NCI-H2196 treated with DMSO at 0.1 percent for 48 hours (cell line): ENCODE measurements around the gene CFAP74.
"Not testable (repeated sequence)": the region's sequence is repeated elsewhere in the genome, so short reads cannot be mapped to it uniquely, and the experiment has no call there.

Experiments
- DNase-seq: peaks from one replicate; lab custom pipeline; 2025; ENCODE audit not compliant: unreplicated experiment; lab: John Stamatoyannopoulos, UW

The CFAP74 gene

DNA sequence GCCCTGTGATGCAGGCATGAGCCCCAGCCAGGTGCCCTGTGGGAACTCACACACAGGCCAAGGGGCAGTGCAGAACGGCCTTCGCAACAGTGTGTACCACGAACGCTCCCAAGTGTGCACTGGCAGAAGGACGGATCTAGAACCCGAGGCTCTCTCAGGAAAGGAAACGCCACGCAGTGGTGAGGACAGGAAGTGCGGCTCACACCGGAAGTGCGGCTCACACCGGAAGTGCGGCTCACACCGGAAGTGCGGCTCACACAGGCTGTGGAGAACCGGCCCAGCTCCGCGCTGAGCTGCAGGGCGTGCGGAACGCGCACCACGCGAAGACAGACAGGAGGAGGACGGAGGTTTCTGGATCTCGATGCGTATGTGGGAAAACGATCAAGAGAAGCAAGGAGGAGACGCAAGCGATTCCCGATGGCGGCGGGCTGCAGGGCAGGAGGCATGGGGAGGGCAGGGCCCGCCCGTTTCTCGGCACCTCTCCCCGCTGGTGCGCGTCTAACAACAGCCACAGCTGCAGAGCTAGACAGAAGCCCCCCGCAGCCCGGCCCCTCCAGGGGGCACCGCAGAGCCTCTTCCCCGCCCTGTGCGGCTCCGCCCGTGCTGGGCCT is 48.6 kb downstream of the CFAP74 start:
- no peak for DNase-seq

GRCh38 chr1:1954015-1954414 is 49.6 kb downstream of the CFAP74 start:
- no peak for DNase-seq

DNA sequence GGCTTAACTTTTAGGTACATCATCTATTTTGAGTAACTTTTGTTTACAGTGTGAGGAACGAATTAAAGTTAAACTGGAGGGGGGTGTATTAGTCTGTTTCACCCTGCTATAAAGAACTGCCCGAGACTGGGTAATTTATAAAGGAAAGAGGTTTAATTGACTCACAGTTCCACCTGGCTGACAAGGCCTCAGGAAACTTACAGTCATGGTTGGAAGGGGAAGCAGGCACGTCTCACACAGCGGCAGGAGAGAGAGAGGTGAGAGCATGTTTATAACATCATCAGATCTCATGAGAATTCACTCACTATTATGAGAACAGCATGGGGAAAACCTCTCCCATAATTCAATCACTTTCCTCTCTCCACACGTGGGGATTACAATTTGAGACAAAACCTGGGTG is 52.6 kb downstream of the CFAP74 start:
- no peak for DNase-seq

- DNase-seq = no peak
These were observed 54.8 kb downstream of the CFAP74 start for GRCh38 chr1:1948783-1949182.

- peak; percentile 94 for DNase-seq
These were observed 56.1 kb downstream of the CFAP74 start for GRCh38 chr1:1947493-1947892.

DNA sequence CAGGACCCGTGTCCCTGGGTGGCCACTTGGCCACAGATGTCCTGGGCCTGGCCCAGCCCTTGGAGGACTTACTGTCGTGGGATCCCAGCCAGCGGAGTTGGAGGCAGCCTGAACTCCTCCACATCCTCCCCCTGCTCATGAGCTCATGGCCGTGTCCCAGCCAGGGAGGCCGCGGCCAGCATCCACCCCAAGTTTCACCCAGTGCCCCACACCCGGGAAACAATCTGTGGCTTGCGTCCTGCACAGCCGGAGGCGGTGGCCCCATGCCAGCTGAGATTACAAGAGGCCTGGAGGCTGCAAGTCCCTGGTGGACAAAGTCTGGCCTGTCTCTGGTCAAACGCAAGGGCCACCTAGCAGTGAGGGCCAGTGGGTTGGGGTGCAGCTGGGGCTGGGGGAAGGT is 57.0 kb downstream of the CFAP74 start:
- no peak for DNase-seq

GRCh38 chr1:1945782-1946393 is 57.7 kb downstream of the CFAP74 start:
- DNase-seq = no peak

DNA sequence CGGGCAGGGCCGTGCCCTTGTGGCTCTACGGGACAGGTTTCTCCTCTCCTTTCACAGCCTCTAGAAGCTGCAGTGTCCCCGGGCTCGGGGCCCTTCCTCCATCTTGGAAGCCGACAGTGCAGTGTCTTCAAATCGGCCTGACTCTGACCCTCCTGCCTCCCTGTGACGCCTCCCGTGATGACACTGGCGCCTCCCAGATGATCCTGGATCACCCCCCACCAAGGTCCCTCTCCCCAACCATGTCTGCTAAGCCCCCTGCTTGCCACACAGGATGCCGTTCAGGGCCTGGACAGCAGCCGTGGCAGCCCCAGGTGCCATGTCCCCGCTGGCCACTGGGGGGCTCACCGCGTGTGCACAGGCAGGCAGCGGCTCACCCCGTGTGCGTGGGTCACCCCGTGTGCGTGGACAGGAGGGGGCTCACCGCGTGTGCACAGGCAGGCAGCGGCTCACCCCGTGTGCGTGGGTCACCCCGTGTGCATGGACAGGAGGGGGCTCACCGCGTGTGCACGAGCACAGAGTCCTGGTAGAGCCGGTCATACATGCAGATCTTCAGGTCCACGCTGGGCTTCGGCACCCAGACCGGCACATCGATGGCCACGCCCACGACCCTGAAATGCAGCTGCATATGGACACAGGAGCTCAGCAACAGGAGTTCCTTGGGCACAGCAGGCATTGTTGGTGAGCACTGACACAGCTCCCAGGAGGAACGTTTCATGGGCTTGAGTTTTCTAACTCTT is 59.6 kb downstream of the CFAP74 start:
- peak; percentile 7 for DNase-seq

DNA sequence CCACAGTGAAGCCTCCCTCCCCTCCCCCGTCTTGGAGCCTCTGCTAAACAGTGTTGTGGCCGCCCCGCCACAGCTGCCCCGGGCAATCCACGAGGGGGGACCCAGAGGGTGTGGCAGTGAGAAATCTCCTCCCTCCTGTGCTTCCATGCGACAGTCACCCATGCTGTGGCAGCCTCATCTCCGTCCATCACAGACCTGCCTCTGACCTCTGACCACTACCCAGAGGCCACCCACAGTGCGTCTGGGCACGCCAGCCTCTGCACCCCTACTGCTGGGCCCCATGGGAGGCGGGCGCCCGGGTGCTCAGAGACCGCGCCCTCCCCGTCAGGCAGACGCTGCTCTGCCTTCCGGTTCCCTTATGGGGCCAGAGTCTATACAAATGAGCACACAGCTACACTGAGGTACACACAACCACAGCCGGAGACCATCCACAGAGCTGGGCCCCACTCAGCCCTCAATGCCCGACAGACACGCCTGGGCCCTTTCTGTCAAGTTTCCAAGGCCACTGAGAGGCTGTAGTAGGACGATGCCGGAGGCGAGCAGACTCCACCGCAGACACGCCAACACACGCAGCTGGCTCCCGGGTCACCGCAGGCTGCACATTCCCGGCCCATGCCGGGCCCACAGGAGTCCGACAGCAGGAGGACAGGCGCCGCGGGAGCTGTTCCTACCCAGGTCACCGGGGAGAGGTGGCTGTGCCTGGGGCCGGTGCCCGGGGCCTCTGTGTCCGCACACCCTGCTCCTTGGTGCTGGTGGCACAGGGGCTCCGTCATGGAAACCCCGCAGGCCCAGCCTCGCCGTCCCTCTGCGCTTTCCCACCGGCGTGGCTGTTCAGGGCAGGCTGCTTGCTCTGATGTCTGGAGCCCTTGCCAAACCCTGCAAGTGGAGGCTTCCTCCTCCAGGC is 60.6 kb downstream of the CFAP74 start:
- DNase-seq = no peak

- DNase-seq = no peak
These were observed 61.5 kb downstream of the CFAP74 start for GRCh38 chr1:1941868-1942752.

- DNase-seq = no peak
These were observed 62.3 kb downstream of the CFAP74 start for GRCh38 chr1:1941211-1941841.

DNA sequence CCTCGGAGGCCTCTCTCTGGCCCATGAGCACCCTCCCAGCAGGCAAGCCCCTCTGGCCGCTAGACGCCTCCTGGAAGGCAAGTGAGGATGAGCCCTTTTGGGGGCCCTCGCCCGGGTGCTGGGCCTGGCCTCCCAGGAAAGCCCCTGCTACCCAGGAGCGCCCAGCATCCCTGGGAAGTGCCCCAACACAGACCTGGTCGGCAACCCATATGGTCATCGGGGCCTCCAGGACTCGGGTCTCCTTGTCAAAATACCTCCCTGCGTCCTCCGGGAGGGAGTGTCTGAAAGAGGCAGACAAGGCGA is 63.5 kb downstream of the CFAP74 start:
- DNase-seq = no peak

DNA sequence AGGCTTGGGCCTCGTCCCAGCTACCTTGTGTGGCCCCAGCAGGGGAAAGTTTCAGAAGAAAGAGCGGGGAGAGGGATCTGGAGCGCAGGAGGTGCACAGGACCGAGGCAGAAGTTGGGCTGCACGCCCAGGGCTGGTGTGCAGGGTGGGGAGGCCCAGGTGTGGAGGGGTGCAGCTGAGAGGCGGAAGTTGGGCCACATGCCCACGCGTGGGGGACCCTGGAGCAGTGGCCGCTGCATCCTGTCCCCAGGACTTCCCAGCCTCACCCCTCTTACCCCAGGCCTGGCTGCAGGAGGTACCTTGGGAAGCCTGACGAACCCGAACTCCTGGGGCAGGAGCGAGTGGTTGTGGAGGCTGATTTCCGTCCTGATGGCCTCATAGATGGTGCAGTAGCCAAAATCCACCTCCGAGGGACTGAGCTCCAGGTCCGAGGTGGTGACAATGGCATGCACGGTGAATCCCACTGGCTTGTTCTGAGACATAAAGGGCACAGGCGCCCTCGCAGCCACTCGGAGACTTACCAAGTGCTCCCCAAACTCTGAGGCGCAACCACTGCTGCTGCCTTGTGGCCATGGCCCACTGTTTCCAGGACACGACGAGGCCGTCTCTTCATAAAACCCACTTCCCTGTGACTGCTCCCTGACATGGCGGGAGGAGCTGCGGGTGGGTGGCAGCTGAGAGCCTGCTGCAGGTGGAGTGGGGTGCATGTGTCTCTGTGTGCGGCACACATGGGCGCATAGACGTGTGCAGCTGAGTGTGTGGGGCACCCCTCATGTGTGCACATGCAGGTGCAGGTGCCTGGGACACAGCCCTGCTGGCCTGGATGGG is 64.1 kb downstream of the CFAP74 start:
- DNase-seq = no peak

- DNase-seq = no peak
These were observed 64.8 kb downstream of the CFAP74 start for GRCh38 chr1:1938613-1939295.

GRCh38 chr1:1938276-1938573 is 65.4 kb downstream of the CFAP74 start:
- DNase-seq = no peak

DNA sequence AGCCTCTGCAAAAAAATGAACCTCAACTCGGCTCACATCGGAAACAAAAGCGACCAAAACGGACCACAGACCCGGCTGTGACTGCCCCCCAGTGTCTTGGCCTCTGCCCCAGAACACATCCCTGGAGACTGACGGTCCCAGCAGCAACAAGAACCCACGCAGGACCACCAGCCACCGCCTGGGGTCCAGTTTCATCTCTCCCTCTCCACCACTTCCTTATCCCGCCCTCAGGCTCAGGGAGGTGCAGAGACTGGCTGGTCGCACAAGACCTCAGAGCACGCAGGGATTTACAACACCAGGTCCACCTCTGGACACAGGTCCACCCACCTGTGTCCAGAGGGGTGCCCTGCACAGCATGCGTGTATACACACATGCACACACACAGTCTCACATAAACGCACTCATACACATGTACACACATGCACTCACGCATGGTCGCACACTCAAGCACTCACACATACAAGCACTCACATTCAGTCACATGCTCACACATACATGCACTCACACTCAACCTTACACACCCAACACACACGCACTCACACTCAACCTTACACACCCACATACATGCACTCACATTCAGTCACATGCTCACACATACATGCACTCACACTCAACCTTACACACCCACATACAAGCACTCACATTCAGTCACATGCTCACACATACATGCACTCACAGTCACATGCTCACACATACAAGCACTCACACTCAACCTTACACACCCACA is 65.9 kb downstream of the CFAP74 start:
- no peak for DNase-seq

- no peak for DNase-seq
These were observed 66.5 kb downstream of the CFAP74 start for GRCh38 chr1:1937061-1937460.

GRCh38 chr1:1934848-1935247 is 68.7 kb downstream of the CFAP74 start:
- not testable (repeated sequence) for DNase-seq
